Heart left ventricle (tissue), 16 donors: ENCODE data around the gene ARHGAP8. TPM values are rescaled to one million over a fixed set of nuclear protein-coding genes. Genes with fewer than 3 reads are reported as not detected.

Source experiments
- ATAC-seq, 4 donors: fragments of 200-7000 bp; cut with Tn5 transposase; one replicate each; pipeline ENCODE4 v1.9.1; 2020 to 2022; ENCODE audit warnings: moderate library complexity in 4 of 4, mild to moderate bottlenecking in 3 of 4, moderate number of reproducible peaks in 1 of 4
- DNase-seq, 5 donors: peaks; one replicate each; pipeline ENCODE4 v3.0.0-alpha.2; 2020
- H3K27ac ChIP-seq, 12 donors: fragments of 200-600 bp; sonication (generic) in 4 of 12; one replicate each; pipeline versions ENCODE4 v1.5.0 to v1.8.0; 2016 to 2022; ENCODE audit warnings: mild to moderate bottlenecking in 2 of 12
- H3K27me3 ChIP-seq, 9 donors: fragments of 200-600 bp; sonication (generic) in 2 of 9; one replicate each; pipeline versions ENCODE4 v1.5.1 to v1.8.0; 2016 to 2022; ENCODE audit warnings: mild to moderate bottlenecking in 3 of 9
- H3K36me3 ChIP-seq, 9 donors: fragments of 200-600 bp; sonication (generic) in 2 of 9; one replicate each; pipeline versions ENCODE4 v1.5.0 to v1.8.0; 2018 to 2022; ENCODE audit warnings: mild to moderate bottlenecking in 2 of 9
- H3K4me1 ChIP-seq, 12 donors: fragments of 200-600 bp; sonication (generic) in 4 of 12; one replicate each; pipeline versions ENCODE4 v1.5.0 to v1.8.0; 2016 to 2022; ENCODE audit warnings: mild to moderate bottlenecking in 3 of 12
- H3K4me3 ChIP-seq, 12 donors: fragments of 200-600 bp; sonication (generic) in 4 of 12; one replicate each; pipeline versions ENCODE4 v1.5.0 to v1.8.0; 2017 to 2022; ENCODE audit warnings: mild to moderate bottlenecking in 9 of 12, moderate library complexity in 4 of 12
- H3K9me3 ChIP-seq, 12 donors: fragments of 200-600 bp; sonication (generic) in 4 of 12; one replicate each; pipeline versions ENCODE4 v1.5.0 to v1.8.0; 2016 to 2022; ENCODE audit warnings: mild to moderate bottlenecking in 1 of 12
- CTCF ChIP-seq, 12 donors: fragments of 200-600 bp; sonication (generic) in 4 of 12; IDR thresholded peaks; one replicate each; pipeline versions ENCODE4 v1.5.0 to v1.8.0; 2018 to 2022; ENCODE audit warnings: antibody characterized with exemption in 12 of 12, mild to moderate bottlenecking in 5 of 12
- POLR2A ChIP-seq, 2 donors: fragments of 450-650 bp; IDR thresholded peaks; one replicate each; pipeline ENCODE4 v1.6.1; 2017; ENCODE audit warnings: antibody characterized with exemption in 2 of 2, mild to moderate bottlenecking in 2 of 2, moderate library complexity in 2 of 2
- WGBS, 4 donors: extraction: QIAGEN DNeasy Blood & Tissue Kit in 2 of 4; methylation state at CpG; one replicate each; pipeline versions ENCODE4 v1.1.5 to v1.1.7; 2013 to 2018; 5-methylcytosine and 5-hydroxymethylcytosine counted together
- intact Hi-C, 10 donors: fragments of 100-400 bp; cut with DNase I; formaldehyde crosslinking; loops; one replicate each; pipeline versions ENCODE4 v1.11.1 to v1.14.2; 2022
- polyA plus RNA-seq, 2 donors: library from polyadenylated mRNA; stranded (reverse); fragments of 200-250 nt; gene quantifications; one replicate each; pipeline ENCODE4 v1.2.3, GENCODE V29; 2013
- total RNA-seq, 9 donors: library from RNA; depleted of rRNA in 2 of 9; stranded (reverse); fragments of >200 nt in 2 of 9; fragmentation: NEBNext Ultra II Directional in 3 of 9; extraction: Animal tissue kit (Norgen Biotek cat#: 25700) in 3 of 9; gene quantifications; one replicate each; pipeline versions ENCODE4 v1.1.0 to v1.2.4, GENCODE V29; 2016 to 2023
- donor health status: ischemic (EF 13 %, LVEDD 7.1; RV severe dilation, severe dysfunction).
- donor health status: healthy with polysubstance abuse.
- donor health status: DM: no; HTN: yes; CAD: no.
- donor health status: DM: no; HTN: no; CAD: no.
- donor health status: ischemic (EF 25% LVEDD 6.9; RV normal size, moderate dysfunction).
- donor health status: ischemic (EF 25% LVEDD 5.7; RV mildly dilated, moderate dysfunction).
- donor health status: healthy.
- donor health status: DM: yes; HTN: yes; CAD: no.
- donor health status: ischemic (EF 35%, LVEDD 5.7; RV mildly dilated, moderate dysfunction).
- donor health status: nonischemic (EF 11% LVEDD 7.7; RV severe dilation, severe dysfunction).
- donor health status: DM: yes; HTN: yes; CAD: no.
- donor health status: PGD.
- donor health status: ischemic (EF 29% LVEDD 5.4; RV normal size, mild dysfunction).
- donor health status: nonischemic (EF 23%, LVEDD 6.1; RV moderate dilation, normal function).

Gene ARHGAP8
- total and polyA plus RNA-seq, 11 donors = 0.08 to 1.3 (median 0.23) TPM; not detected in 7

- Histone ChIP-seq H3K27me3 (peaks cover 0 to 5% (median 0%) of the 10 kb centered on the region in 9 donors), H3K9me3 (no peaks in the 10 kb centered on the region), H3K4me1 (no peaks in the 10 kb centered on the region), H3K36me3 (no peaks in the 10 kb centered on the region), H3K27ac (no peak overlapping the region), H3K4me3 (no peak overlapping the region)
- TF ChIP-seq POLR2A (IDR thresholded peaks at IDR 0.05) = no peak
- no peak for TF ChIP-seq CTCF (IDR thresholded peaks at IDR 0.05)
- intact Hi-C loops = no loop called here
- DNase-seq = peak in 1 of 5 donors; percentile 51
- WGBS, 4 donors = 82 to 89% (median 87%) methylated on average over 11 to 13 of the region's 13 CpGs
- ATAC-seq = no peak
These were observed 107.3 kb downstream of the ARHGAP8 start for GRCh38 chr22:44859641-44860040.

- WGBS, 4 donors = 47 to 64% (median 61%) methylated on average over 6 of the region's 6 CpGs
- ATAC-seq (no peak), DNase-seq (peak in 1 of 5 donors; percentile 2)
- Histone ChIP-seq H3K27ac (no peak overlapping the region), H3K9me3 (no peaks in the 10 kb centered on the region), H3K27me3 (peaks cover 0 to 5% (median 0%) of the 10 kb centered on the region in 9 donors), H3K36me3 (no peaks in the 10 kb centered on the region), H3K4me3 (no peak overlapping the region), H3K4me1 (no peaks in the 10 kb centered on the region)
- TF ChIP-seq CTCF (IDR thresholded peaks at IDR 0.05) (no peak), POLR2A (IDR thresholded peaks at IDR 0.05) (no peak)
- intact Hi-C loops = no loop called here
These were observed 107.9 kb downstream of the ARHGAP8 start for GRCh38 chr22:44860311-44860710.

- 72 to 90% (median 83%) methylated on average over 7 of the region's 7 CpGs for WGBS, 4 donors
- peak in 1 of 5 donors; percentile 33 for DNase-seq
These were observed 108.9 kb downstream of the ARHGAP8 start for GRCh38 chr22:44861245-44861644.

GRCh38 chr22:44862281-44862680, 109.9 kb downstream of the ARHGAP8 start:
- TF ChIP-seq CTCF (IDR thresholded peaks at IDR 0.05) (no peak), POLR2A (IDR thresholded peaks at IDR 0.05) (no peak)
- H3K27ac ChIP-seq = no peak overlapping the region
- no peaks in the 10 kb centered on the region for H3K36me3 ChIP-seq
- no peaks in the 10 kb centered on the region for H3K4me1 ChIP-seq
- whole genome bisulfite sequencing, 4 donors = 84 to 87% (median 86%) methylated on average over 10 to 11 of the region's 11 CpGs
- H3K4me3 ChIP-seq = no peak overlapping the region
- no peaks in the 10 kb centered on the region for H3K9me3 ChIP-seq
- ATAC-seq (no peak), DNase-seq (peak in 1 of 5 donors; percentile 23)
- H3K27me3 ChIP-seq = peaks cover 0 to 5% (median 0%) of the 10 kb centered on the region in 9 donors
- intact Hi-C loops = no loop called here

More at GRCh38 chr22:44861245-44861644, 108.9 kb downstream of the ARHGAP8 start:
- Histone ChIP-seq H3K27ac (no peak overlapping the region), H3K9me3 (no peaks in the 10 kb centered on the region), H3K4me1 (no peaks in the 10 kb centered on the region), H3K27me3 (peaks cover 0 to 5% (median 0%) of the 10 kb centered on the region in 9 donors), H3K4me3 (no peak overlapping the region), H3K36me3 (no peaks in the 10 kb centered on the region)
- intact Hi-C loops = no loop called here
- no peak for ATAC-seq
- TF ChIP-seq POLR2A (IDR thresholded peaks at IDR 0.05) (no peak), CTCF (IDR thresholded peaks at IDR 0.05) (no peak)
